Naive thymus-derived CD4-positive, alpha-beta T cell (primary cell): Measurements from ENCODE around the gene JADE1. TPM values are rescaled to one million over a fixed set of nuclear protein-coding genes. Genes with fewer than 3 reads are reported as not detected.

Source experiments
- ATAC-seq: fragments of 150-1000 bp; cut with Tn5 transposase; 2 replicates; pipeline ENCODE4 v1.10.0; 2021; ENCODE audit warnings: mild to moderate bottlenecking, moderate library complexity
- CTCF ChIA-PET: fragments of 350-600 bp; sonication (Branson Sonifier 250); formaldehyde crosslinking; loops from one replicate; lab custom pipeline; 2021; ENCODE audit warnings: antibody characterized with exemption; lab: Charles Lee
- POLR2A ChIA-PET: fragments of 350-600 bp; sonication (Branson Sonifier 250); formaldehyde crosslinking; loops from one replicate; lab custom pipeline; 2021; ENCODE audit warnings: antibody characterized with exemption, inconsistent platforms; lab: Charles Lee
- DNase-seq, 9 donors: peaks; one replicate each; pipeline versions ENCODE4 v3.0.0 to v3.0.0-alpha.2; 2020 to 2022; ENCODE audit warnings: mixed read lengths in 1 of 9
- H3K27ac ChIP-seq: one replicate; pipeline ENCODE4 v1.7.0; 2013; ENCODE audit warnings: mild to moderate bottlenecking, low read depth, low read length, moderate library complexity
- H3K27me3 ChIP-seq, 2 donors: one replicate each; pipeline ENCODE4 v1.7.0; 2013; ENCODE audit warnings: low read length in 2 of 2, mild to moderate bottlenecking in 2 of 2, moderate library complexity in 2 of 2; ENCODE audit not compliant: control insufficient read depth in 2 of 2, insufficient read depth in 2 of 2
- H3K36me3 ChIP-seq, 3 experiments: 1 replicate in 2 of 3; 2 replicates in 1 of 3; pipeline ENCODE4 v1.7.0; 2013; ENCODE audit warnings: low read length in 3 of 3, mild to moderate bottlenecking in 3 of 3, moderate library complexity in 1 of 3; ENCODE audit not compliant: insufficient read depth in 3 of 3, control insufficient read depth in 2 of 3
- H3K4me1 ChIP-seq, 2 donors: one replicate each; pipeline ENCODE4 v1.7.0; 2013; ENCODE audit warnings: low read length in 2 of 2, mild to moderate bottlenecking in 2 of 2, moderate library complexity in 1 of 2; ENCODE audit not compliant: control insufficient read depth in 2 of 2, insufficient read depth in 2 of 2
- H3K4me3 ChIP-seq: 2 replicates; pipeline ENCODE4 v1.7.0; 2013; ENCODE audit warnings: mild to moderate bottlenecking, low read length
- H3K9me3 ChIP-seq, 3 experiments: 1 replicate in 2 of 3; 2 replicates in 1 of 3; pipeline ENCODE4 v1.7.0; 2013; ENCODE audit warnings: low read length in 3 of 3; ENCODE audit not compliant: control insufficient read depth in 2 of 3
- H3K27ac Mint-ChIP-seq, 9 donors: one replicate each; pipeline ENCODE4 v1.8.0; 2020 to 2022; ENCODE audit warnings: mixed read lengths in 9 of 9, mild to moderate bottlenecking in 8 of 9, moderate library complexity in 5 of 9, inconsistent platforms in 2 of 9
- H3K27me3 Mint-ChIP-seq, 5 donors: one replicate each; pipeline ENCODE4 v1.8.0; 2021 to 2022; ENCODE audit warnings: mixed read lengths in 5 of 5, mild to moderate bottlenecking in 1 of 5
- H3K36me3 Mint-ChIP-seq, 5 donors: one replicate each; pipeline ENCODE4 v1.8.0; 2020 to 2022; ENCODE audit warnings: mixed read lengths in 5 of 5, mild to moderate bottlenecking in 3 of 5, inconsistent platforms in 1 of 5
- H3K4me1 Mint-ChIP-seq, 7 donors: one replicate each; pipeline ENCODE4 v1.8.0; 2020 to 2022; ENCODE audit warnings: mixed read lengths in 7 of 7, mild to moderate bottlenecking in 3 of 7, inconsistent platforms in 1 of 7
- H3K4me3 Mint-ChIP-seq, 10 donors: one replicate each; pipeline ENCODE4 v1.8.0; 2020 to 2022; ENCODE audit warnings: mild to moderate bottlenecking in 10 of 10, mixed read lengths in 10 of 10, moderate library complexity in 6 of 10, inconsistent platforms in 2 of 10
- H3K9me3 Mint-ChIP-seq, 11 donors: one replicate each; pipeline ENCODE4 v1.8.0; 2020 to 2022; ENCODE audit warnings: mixed read lengths in 11 of 11, mild to moderate bottlenecking in 4 of 11, inconsistent platforms in 1 of 11, moderate library complexity in 1 of 11
- intact Hi-C, 2 donors: fragments of 100-400 bp; cut with micrococcal nuclease; formaldehyde crosslinking; loops; one replicate each; pipeline ENCODE4 v1.15.1; 2023
- polyA plus RNA-seq, 2 donors: library from polyadenylated mRNA; unstranded; fragments of 300-500 nt; fragmentation: Illumina TruSeq; gene quantifications; one replicate each; pipeline ENCODE4 v1.2.3, GENCODE V29; 2021
- total RNA-seq, 6 experiments: library from RNA in 5 of 6; stranded (reverse) in 5 of 6; gene quantifications; 1 replicate in 5 of 6; 2 replicates in 1 of 6; pipeline ENCODE4 v1.2.3 and lab custom pipeline; 2021 to 2026

Gene JADE1
- total and polyA plus RNA-seq, 7 experiments from 2014 or later = 34.5 to 79.5 (median 55.8) TPM

DNA sequence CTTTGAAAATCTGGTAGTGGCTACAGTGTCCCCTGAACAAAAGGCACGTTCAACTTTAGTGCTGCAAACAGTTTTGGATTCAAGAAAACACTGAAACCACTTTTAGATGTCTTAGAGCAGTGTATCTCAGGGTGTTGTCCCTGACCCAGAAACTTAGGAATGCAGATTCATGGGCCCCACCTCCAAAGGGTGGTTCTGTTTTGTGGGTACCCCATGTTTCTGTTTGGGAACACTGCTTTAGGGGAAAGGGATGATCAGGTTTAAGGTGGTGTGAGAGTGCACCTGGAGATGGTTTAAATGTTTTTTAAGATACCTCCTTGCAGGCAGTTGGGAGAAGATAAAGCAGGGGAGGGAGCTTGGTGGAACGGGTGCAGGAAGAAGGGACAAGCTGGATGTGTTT lies 55.6 kb downstream of the JADE1 start:
- H3K4me3 Mint-ChIP-seq = no peak overlapping the region
- Histone ChIP-seq H3K36me3 (peaks cover 0 to 46% (median 14%) of the 10 kb centered on the region in 3 experiments), H3K4me1 (peaks cover 21 to 22% of the 10 kb centered on the region in 2 donors), H3K27me3 (no peaks in the 10 kb centered on the region), H3K4me3 (no peak overlapping the region), H3K9me3 (no peaks in the 10 kb centered on the region), H3K27ac (no peak overlapping the region)
- H3K27me3 Mint-ChIP-seq = no peaks in the 10 kb centered on the region
- CTCF ChIA-PET = interaction anchor here (1.0 kb wide), 1 partner anchor 8 kb away, joined by 3 read pairs; no protein-coding TSS in a partner anchor
- H3K4me1 Mint-ChIP-seq = peaks cover 18 to 48% (median 36%) of the 10 kb centered on the region in 7 donors
- DNase-seq = no peak
- intact Hi-C loops = no loop called here
- POLR2A ChIA-PET = no interaction called here
- ATAC-seq = no peak
- peak overlapping the region in 1 of 9 donors; percentile 74 for H3K27ac Mint-ChIP-seq
- H3K36me3 Mint-ChIP-seq = peaks cover 11 to 46% (median 38%) of the 10 kb centered on the region in 5 donors
- H3K9me3 Mint-ChIP-seq = no peaks in the 10 kb centered on the region

DNA sequence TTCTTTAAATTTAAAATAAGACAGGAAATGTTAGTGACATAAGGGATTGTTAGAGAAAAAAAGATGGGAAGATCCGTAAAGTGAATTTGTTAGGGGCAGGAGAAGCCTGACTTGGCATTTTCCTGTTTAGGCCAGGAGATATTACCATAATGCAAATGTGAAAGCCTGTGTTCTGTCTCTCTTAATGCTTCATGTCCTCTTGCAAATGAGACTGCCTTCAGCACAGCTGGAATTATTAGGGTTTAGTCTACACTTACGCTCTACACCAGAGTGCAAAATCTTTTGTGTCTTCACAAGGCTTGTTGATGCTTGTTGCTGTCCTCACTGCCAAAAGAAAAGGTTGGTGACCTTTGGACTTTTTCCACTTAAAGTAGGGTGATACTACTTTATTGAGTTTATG lies 56.8 kb downstream of the JADE1 start:
- Histone ChIP-seq H3K9me3 (no peaks in the 10 kb centered on the region), H3K27ac (no peak overlapping the region), H3K36me3 (peaks cover 3 to 45% (median 21%) of the 10 kb centered on the region in 3 experiments), H3K4me1 (peaks cover 20 to 22% of the 10 kb centered on the region in 2 donors), H3K27me3 (no peaks in the 10 kb centered on the region), H3K4me3 (no peak overlapping the region)
- intact Hi-C loops = no loop called here
- Mint-ChIP-seq H3K4me3 (no peak overlapping the region), H3K27me3 (no peaks in the 10 kb centered on the region), H3K36me3 (peaks cover 10 to 50% (median 41%) of the 10 kb centered on the region in 5 donors), H3K9me3 (no peaks in the 10 kb centered on the region), H3K27ac (peak overlapping the region in 3 of 9 donors; percentile 45 to 69 (median 54)), H3K4me1 (peaks cover 19 to 43% (median 30%) of the 10 kb centered on the region in 7 donors)
- DNase-seq (no peak), ATAC-seq (no peak)
- POLR2A ChIA-PET = no interaction called here
- CTCF ChIA-PET = interaction anchor here (1.0 kb wide), 1 partner anchor 9 kb away, joined by 3 read pairs; no protein-coding TSS in a partner anchor

DNA sequence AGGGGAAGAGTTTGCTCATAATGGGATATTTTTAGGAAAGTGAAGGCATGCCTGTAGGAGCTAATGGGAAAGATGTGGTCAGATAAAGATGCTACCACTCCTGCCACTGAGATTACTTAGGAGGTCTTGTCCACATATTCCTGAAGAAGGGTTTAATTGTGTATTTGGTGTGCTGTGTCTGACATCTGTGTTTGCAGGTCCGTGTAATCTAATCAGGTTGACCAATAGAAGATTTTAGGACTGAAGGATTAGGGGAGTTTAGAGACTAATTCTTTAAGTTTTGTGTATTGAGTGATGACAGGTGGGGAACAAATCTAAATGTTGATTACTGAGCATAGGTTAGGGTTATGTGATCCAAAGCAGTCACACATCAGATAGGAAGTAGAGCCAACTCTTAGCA lies 57.2 kb downstream of the JADE1 start:
- CTCF ChIA-PET = no interaction called here
- Mint-ChIP-seq H3K4me1 (peaks cover 14 to 39% (median 26%) of the 10 kb centered on the region in 7 donors), H3K36me3 (peaks cover 14 to 54% (median 41%) of the 10 kb centered on the region in 5 donors), H3K9me3 (no peaks in the 10 kb centered on the region), H3K4me3 (no peak overlapping the region), H3K27me3 (no peaks in the 10 kb centered on the region), H3K27ac (peak overlapping the region in 2 of 9 donors; percentile 52 to 69)
- Histone ChIP-seq H3K27ac (no peak overlapping the region), H3K9me3 (no peaks in the 10 kb centered on the region), H3K4me1 (peaks cover 16 to 20% of the 10 kb centered on the region in 2 donors), H3K4me3 (no peak overlapping the region), H3K36me3 (peaks cover 5 to 46% (median 24%) of the 10 kb centered on the region in 3 experiments), H3K27me3 (no peaks in the 10 kb centered on the region)
- intact Hi-C loops = no loop called here
- no peak for DNase-seq
- POLR2A ChIA-PET = no interaction called here
- no peak for ATAC-seq

DNA sequence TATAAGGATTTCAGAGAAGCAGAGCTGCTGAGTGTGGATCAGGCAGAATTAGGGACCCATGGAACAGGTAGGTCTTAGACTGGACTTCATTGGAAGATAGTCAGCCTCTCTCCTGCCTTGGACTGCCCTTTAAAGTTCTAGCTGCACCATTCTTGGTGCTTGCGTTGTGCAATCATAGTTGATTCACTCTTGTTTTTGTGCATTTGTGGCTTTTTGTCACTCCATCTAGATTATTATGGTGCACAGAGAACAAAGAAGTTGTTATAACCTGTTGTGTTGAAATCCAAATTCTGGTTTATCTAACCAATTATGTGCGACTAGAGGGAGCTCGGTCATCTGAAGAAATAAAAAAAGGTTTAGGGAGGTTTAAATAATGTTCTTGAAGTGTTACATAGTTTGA lies 59.3 kb downstream of the JADE1 start:
- peaks cover 5 to 50% (median 16%) of the 10 kb centered on the region in 3 experiments for H3K36me3 ChIP-seq
- peak; percentile 56 for ATAC-seq
- ChIA-PET CTCF (no interaction called here), POLR2A (interaction anchor here (0.6 to 0.8 kb wide), 2 partner anchors 17 to 196 kb away, joined by 3 read pairs; no protein-coding TSS in a partner anchor)
- no peaks in the 10 kb centered on the region for H3K27me3 ChIP-seq
- H3K27ac Mint-ChIP-seq = peak overlapping the region in 3 of 9 donors; percentile 32 to 49 (median 45)
- H3K4me1 Mint-ChIP-seq = peaks cover under 1 to 18% (median 7%) of the 10 kb centered on the region in 7 donors
- intact Hi-C loops = no loop called here
- peaks cover 19 to 59% (median 42%) of the 10 kb centered on the region in 5 donors for H3K36me3 Mint-ChIP-seq
- no peak overlapping the region for H3K4me3 Mint-ChIP-seq
- H3K9me3 Mint-ChIP-seq = no peaks in the 10 kb centered on the region
- no peak overlapping the region for H3K27ac ChIP-seq
- no peak overlapping the region for H3K4me3 ChIP-seq
- no peaks in the 10 kb centered on the region for H3K4me1 ChIP-seq
- no peaks in the 10 kb centered on the region for H3K9me3 ChIP-seq
- DNase-seq = no peak
- no peaks in the 10 kb centered on the region for H3K27me3 Mint-ChIP-seq

DNA sequence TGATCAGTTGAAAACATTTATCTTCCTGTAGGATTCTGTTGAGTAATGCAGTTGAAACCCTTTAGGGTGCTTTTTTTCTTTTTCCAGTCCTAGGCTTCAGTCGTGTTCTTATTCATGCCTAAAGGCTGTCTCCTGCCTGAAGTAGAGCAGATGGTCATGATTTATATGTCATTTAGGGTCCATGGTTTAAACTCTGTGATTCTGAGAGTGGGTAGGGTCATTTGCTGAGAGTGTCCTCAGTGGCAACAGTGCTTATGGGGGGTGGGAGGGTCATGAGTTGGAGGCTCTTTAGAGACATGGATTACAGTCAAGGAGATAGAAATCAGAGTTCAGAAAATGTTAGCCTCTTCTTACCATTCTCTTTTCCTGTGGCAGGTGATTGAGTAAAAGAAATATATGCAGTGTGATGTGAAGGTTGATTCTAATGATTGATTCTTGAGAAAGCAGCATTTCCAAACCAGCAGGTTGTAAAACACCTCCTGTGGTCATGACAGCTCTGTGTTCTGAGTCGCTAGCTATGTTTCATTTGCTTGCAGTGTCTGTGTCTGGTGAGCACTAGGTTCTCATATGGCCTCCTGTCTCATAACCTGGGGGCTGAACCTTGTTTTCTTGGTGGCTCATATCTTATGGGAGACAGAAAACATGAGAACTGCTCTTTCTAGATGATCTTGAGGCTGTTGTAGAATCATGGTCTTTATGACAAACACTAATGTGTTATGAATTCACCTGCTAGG lies 60.4 kb downstream of the JADE1 start:
- DNase-seq (no peak), ATAC-seq (no peak)
- Mint-ChIP-seq H3K36me3 (peaks cover 18 to 57% (median 42%) of the 10 kb centered on the region in 5 donors), H3K27me3 (no peaks in the 10 kb centered on the region), H3K27ac (peak overlapping the region; percentile 15 to 87 (median 42)), H3K9me3 (no peaks in the 10 kb centered on the region), H3K4me1 (peaks cover 0 to 18% (median 7%) of the 10 kb centered on the region in 7 donors), H3K4me3 (no peak overlapping the region)
- intact Hi-C loops = no loop called here
- Histone ChIP-seq H3K27ac (no peak overlapping the region), H3K9me3 (no peaks in the 10 kb centered on the region), H3K27me3 (no peaks in the 10 kb centered on the region), H3K4me1 (no peaks in the 10 kb centered on the region), H3K4me3 (no peak overlapping the region), H3K36me3 (peaks cover 5 to 50% (median 16%) of the 10 kb centered on the region in 3 experiments)
- ChIA-PET POLR2A (no interaction called here), CTCF (interaction anchor here (0.5 kb wide), 1 partner anchor 678 kb away, joined by 3 read pairs; no protein-coding TSS in a partner anchor)

DNA sequence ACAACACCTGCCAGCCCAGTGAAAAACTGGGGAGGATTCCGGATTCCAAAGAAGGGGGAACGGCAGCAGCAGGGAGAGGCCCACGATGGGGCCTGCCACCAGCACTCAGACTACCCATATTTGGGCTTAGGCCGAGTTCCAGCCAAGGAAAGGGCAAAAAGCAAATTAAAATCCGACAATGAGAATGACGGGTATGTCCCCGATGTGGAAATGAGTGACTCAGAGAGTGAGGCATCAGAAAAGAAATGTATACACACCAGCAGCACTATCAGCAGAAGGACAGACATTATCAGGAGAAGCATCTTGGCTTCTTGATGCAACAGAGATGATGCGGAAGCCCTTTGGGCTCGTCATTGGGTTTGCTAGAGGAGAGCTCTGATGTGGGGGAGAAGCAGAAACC lies 62.4 kb downstream of the JADE1 start:
- Histone ChIP-seq H3K27ac (no peak overlapping the region), H3K4me1 (no peaks in the 10 kb centered on the region), H3K4me3 (no peak overlapping the region), H3K9me3 (no peaks in the 10 kb centered on the region), H3K27me3 (no peaks in the 10 kb centered on the region), H3K36me3 (peaks cover 5 to 50% (median 16%) of the 10 kb centered on the region in 3 experiments)
- DNase-seq = no peak
- Mint-ChIP-seq H3K4me1 (peaks cover 0 to 17% (median 7%) of the 10 kb centered on the region in 7 donors), H3K9me3 (no peaks in the 10 kb centered on the region), H3K27me3 (no peaks in the 10 kb centered on the region), H3K36me3 (peaks cover 11 to 51% (median 30%) of the 10 kb centered on the region in 5 donors), H3K4me3 (no peak overlapping the region), H3K27ac (peak overlapping the region in 3 of 9 donors; percentile 9 to 67 (median 22))
- intact Hi-C loops = no loop called here
- ATAC-seq = peak; percentile 83
- CTCF ChIA-PET = no interaction called here
- POLR2A ChIA-PET = no interaction called here
